Measurements from ENCODE around the gene GCNT1. TPM values are rescaled to one million over a fixed set of nuclear protein-coding genes. Genes with fewer than 3 reads are reported as not detected.

The GCNT1 gene
- total RNA-seq, 3 donors from 2014 or later: 7.9 to 16.5 (median 10.1) TPM

- intact Hi-C loops (cut with DNase I; ENCODE audit: low total_unique reads): no loop called here
- H3K36me3 ChIP-seq: no peaks in the 10 kb centered on the region
- no peak overlapping the region for H3K4me3 ChIP-seq
- TF ChIP-seq POLR2AphosphoS5 (IDR thresholded peaks at IDR 0.05): no peak
- no peak for TF ChIP-seq CTCF (IDR thresholded peaks at IDR 0.05)
- no peak for TF ChIP-seq POLR2A (IDR thresholded peaks at IDR 0.05)
- DNase-seq (ENCODE audit: low spot score in 2 of 2): no peak
- H3K27ac ChIP-seq: no peak overlapping the region
- H3K27me3 ChIP-seq: no peaks in the 10 kb centered on the region
- no peaks in the 10 kb centered on the region for H3K4me1 ChIP-seq
- no peaks in the 10 kb centered on the region for H3K9me3 ChIP-seq
These were observed 86.2 kb downstream of the GCNT1 start for GRCh38 chr9:76545191-76545590.

GRCh38 chr9:76552181-76552580, 93.2 kb downstream of the GCNT1 start:
- intact Hi-C loops (cut with DNase I; ENCODE audit: low total_unique reads): no loop called here
- no peaks in the 10 kb centered on the region for H3K9me3 ChIP-seq
- H3K27me3 ChIP-seq: no peaks in the 10 kb centered on the region
- H3K4me3 ChIP-seq: no peak overlapping the region
- no peak for TF ChIP-seq POLR2A (IDR thresholded peaks at IDR 0.05)
- no peak for TF ChIP-seq POLR2AphosphoS5 (IDR thresholded peaks at IDR 0.05)
- TF ChIP-seq CTCF (IDR thresholded peaks at IDR 0.05): no peak
- no peak overlapping the region for H3K27ac ChIP-seq
- no peaks in the 10 kb centered on the region for H3K36me3 ChIP-seq
- no peak for DNase-seq (ENCODE audit: low spot score in 2 of 2)
- H3K4me1 ChIP-seq: no peaks in the 10 kb centered on the region

- DNase-seq (ENCODE audit: low spot score in 2 of 2): no peak
- no peak overlapping the region for H3K4me3 ChIP-seq
- no peaks in the 10 kb centered on the region for H3K27me3 ChIP-seq
- H3K27ac ChIP-seq: no peak overlapping the region
- TF ChIP-seq POLR2A (IDR thresholded peaks at IDR 0.05) (no peak), POLR2AphosphoS5 (IDR thresholded peaks at IDR 0.05) (no peak), CTCF (IDR thresholded peaks at IDR 0.05) (no peak)
- no peaks in the 10 kb centered on the region for H3K9me3 ChIP-seq
- intact Hi-C loops (cut with DNase I; ENCODE audit: low total_unique reads): no loop called here
- no peaks in the 10 kb centered on the region for H3K36me3 ChIP-seq
- no peaks in the 10 kb centered on the region for H3K4me1 ChIP-seq
These were observed 93.9 kb downstream of the GCNT1 start for GRCh38 chr9:76552751-76553455.

GRCh38 chr9:76553680-76554079, 94.7 kb downstream of the GCNT1 start:
- Histone ChIP-seq H3K36me3 (no peaks in the 10 kb centered on the region), H3K27ac (no peak overlapping the region), H3K9me3 (no peaks in the 10 kb centered on the region), H3K4me1 (no peaks in the 10 kb centered on the region), H3K4me3 (no peak overlapping the region), H3K27me3 (no peaks in the 10 kb centered on the region)
- intact Hi-C loops (cut with DNase I; ENCODE audit: low total_unique reads): no loop called here
- DNase-seq (ENCODE audit: low spot score in 2 of 2): no peak
- no peak for TF ChIP-seq POLR2AphosphoS5 (IDR thresholded peaks at IDR 0.05)
- TF ChIP-seq CTCF (IDR thresholded peaks at IDR 0.05): no peak
- no peak for TF ChIP-seq POLR2A (IDR thresholded peaks at IDR 0.05)

Other genes starting within 250 kb of the GCNT1 start
- 10 to 100 TPM; 12.2 to 26.2 (median 23.9) TPM for gene RFK, start 64.8 kb upstream of the GCNT1 start, total RNA-seq